ENCODE results near the gene SPNS2.

Gene SPNS2

GRCh38 chr17:4529533-4530152 is 31.0 kb downstream of the SPNS2 start:
- Mint-ChIP-seq H3K27me3 (peaks cover 49% of the 10 kb centered on the region), H3K4me3 (no peak overlapping the region), H3K4me1 (ENCODE audit: low read depth) (peaks cover 24% of the 10 kb centered on the region), H3K36me3 (ENCODE audit: low read depth) (no peaks in the 10 kb centered on the region), H3K9me3 (no peaks in the 10 kb centered on the region), H3K27ac (no peak overlapping the region)
- intact Hi-C loops (cut with micrococcal nuclease), result no loop called here

DNA sequence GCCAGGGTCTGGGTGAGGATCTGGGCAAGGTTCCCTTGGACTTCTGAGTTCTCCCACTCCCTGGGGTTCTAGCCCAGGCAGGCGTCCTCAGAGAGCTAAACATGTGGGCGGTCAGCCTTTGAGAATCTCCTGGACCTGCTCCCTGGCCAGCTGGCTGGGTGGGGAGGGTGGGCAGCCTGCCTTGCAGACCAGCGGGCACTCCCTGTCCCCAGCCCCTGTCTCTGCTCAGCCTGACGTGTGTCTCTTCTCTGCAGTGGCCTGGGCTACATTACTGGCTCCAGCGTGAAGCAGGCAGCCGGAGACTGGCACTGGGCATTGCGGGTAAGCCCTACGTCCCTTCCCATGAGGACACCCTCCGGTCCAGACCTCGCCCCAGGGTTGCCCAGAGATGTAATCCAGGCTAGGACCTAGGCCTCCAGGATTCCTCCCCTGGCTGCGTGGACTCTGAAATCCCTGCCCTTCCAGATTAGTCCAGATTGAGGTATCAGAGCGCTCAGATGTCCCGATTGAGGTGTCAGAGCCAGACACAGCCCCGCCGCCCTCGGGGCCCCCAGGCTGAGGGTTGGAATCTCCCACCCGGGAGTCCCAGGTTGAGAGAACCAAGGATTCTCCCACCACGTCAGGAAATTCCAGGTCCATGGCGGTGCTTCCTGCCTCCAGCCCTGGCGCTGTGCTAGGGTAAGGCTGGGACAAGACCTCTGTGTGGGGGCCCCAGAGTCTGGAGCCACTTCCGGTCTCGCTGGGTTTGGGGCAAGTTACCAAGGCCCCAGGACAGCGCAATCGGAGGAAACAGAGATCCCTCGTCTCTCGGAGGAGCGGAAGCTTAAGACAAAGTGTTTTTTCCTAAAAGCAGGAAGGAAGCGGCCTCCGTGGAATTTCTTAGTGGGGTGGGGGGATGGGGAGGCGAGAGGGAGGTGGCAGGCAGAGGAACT is 32.4 kb downstream of the SPNS2 start:
- Mint-ChIP-seq H3K4me3 (no peak overlapping the region), H3K27me3 (peaks cover 54% of the 10 kb centered on the region), H3K9me3 (no peaks in the 10 kb centered on the region), H3K36me3 (ENCODE audit: low read depth) (no peaks in the 10 kb centered on the region), H3K27ac (no peak overlapping the region), H3K4me1 (ENCODE audit: low read depth) (peaks cover 16% of the 10 kb centered on the region)
- intact Hi-C loops (cut with micrococcal nuclease), result no loop called here

DNA sequence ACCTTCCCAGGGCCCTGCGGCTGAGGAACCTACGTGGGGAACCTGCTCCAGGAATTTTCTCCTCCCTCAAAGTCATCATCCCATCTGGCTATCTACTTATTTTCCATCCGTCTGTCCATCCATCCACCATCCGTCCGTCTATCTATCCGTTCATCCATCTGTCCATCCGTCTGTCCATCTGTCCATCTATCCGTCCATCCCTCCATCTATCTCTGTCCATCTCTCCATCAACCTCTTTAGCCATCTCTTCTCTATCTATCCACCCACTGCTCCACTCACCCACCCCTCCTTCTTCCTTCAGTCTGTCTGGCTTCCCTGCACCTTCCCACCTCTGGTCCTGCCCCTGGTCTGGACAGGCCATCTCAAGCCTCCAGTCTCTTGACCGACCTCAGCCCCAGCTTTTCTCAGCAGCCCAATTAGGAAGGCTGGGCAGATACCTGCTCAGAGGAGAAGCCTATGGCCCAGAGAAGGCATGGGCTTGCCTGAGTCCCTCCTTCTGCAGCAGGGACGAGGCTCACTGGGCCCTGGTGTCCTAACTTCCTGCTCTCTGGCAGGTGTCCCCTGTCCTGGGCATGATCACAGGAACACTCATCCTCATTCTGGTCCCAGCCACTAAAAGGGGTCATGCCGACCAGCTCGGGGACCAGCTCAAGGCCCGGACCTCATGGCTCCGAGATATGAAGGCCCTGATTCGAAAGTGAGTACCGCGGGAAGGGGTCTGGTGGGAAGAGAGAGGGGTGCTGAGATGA is 33.5 kb downstream of the SPNS2 start:
- Mint-ChIP-seq H3K36me3 (ENCODE audit: low read depth) (no peaks in the 10 kb centered on the region), H3K4me3 (no peak overlapping the region), H3K27me3 (peaks cover 49% of the 10 kb centered on the region), H3K9me3 (no peaks in the 10 kb centered on the region), H3K27ac (no peak overlapping the region), H3K4me1 (ENCODE audit: low read depth) (peaks cover 24% of the 10 kb centered on the region)
- intact Hi-C loops (cut with micrococcal nuclease), result no loop called here

DNA sequence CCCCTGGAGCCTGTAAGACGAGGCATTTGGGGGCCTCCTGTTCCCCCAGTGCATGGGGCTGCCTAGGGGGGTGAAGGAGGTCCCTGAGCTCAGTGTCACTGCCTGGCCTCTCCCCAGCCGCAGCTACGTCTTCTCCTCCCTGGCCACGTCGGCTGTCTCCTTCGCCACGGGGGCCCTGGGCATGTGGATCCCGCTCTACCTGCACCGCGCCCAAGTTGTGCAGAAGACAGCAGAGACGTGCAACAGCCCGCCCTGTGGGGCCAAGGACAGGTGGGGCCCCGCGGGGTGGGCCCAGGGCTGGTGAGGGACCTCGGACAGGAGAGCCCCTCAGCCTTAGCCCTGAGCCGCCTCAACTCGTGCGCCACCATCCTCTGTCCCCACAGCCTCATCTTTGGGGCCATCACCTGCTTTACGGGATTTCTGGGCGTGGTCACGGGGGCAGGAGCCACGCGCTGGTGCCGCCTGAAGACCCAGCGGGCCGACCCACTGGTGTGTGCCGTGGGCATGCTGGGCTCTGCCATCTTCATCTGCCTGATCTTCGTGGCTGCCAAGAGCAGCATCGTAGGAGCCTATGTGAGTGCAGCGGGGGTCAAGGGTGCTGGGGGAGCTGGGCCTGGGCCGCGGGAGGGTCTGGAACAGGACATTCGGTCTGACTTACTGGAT is 34.3 kb downstream of the SPNS2 start:
- H3K27ac Mint-ChIP-seq, result peak overlapping the region; percentile 43
- peaks cover 46% of the 10 kb centered on the region for H3K27me3 Mint-ChIP-seq
- peaks cover 30% of the 10 kb centered on the region for H3K4me1 Mint-ChIP-seq (ENCODE audit: low read depth)
- H3K9me3 Mint-ChIP-seq, result no peaks in the 10 kb centered on the region
- intact Hi-C loops (cut with micrococcal nuclease), result no loop called here
- no peak overlapping the region for H3K4me3 Mint-ChIP-seq
- H3K36me3 Mint-ChIP-seq (ENCODE audit: low read depth), result peaks cover 7% of the 10 kb centered on the region

GRCh38 chr17:4533523-4534504 is 35.1 kb downstream of the SPNS2 start:
- Mint-ChIP-seq H3K4me3 (no peak overlapping the region), H3K9me3 (no peaks in the 10 kb centered on the region), H3K4me1 (ENCODE audit: low read depth) (peaks cover 30% of the 10 kb centered on the region), H3K27me3 (peaks cover 46% of the 10 kb centered on the region), H3K27ac (no peak overlapping the region), H3K36me3 (ENCODE audit: low read depth) (peaks cover 15% of the 10 kb centered on the region)
- intact Hi-C loops (cut with micrococcal nuclease), result no loop called here

DNA sequence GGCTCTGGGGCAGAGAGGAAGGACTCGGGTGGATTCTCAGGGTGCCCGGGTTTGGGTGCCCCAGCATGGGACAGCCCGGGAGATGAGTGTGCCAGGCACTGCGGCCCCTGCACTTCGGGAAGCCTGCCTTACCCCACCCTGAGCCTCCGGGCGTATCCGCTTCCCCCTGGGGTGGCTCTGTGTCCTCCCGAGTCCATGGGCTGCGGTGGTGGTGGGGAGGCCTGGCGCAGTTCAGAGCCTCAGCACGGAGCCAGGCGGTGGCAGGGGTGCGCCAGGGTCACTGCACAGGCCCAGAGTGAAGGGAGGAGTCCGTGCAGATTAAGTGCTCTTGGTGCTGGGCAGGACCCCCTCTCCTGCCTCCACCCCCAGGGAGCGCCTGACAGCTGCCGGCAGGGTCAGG is 35.8 kb downstream of the SPNS2 start:
- H3K9me3 Mint-ChIP-seq, result no peaks in the 10 kb centered on the region
- no peak overlapping the region for H3K27ac Mint-ChIP-seq
- intact Hi-C loops (cut with micrococcal nuclease), result no loop called here
- peaks cover 45% of the 10 kb centered on the region for H3K27me3 Mint-ChIP-seq
- no peak overlapping the region for H3K4me3 Mint-ChIP-seq
- peaks cover 22% of the 10 kb centered on the region for H3K36me3 Mint-ChIP-seq (ENCODE audit: low read depth)
- H3K4me1 Mint-ChIP-seq (ENCODE audit: low read depth), result peaks cover 30% of the 10 kb centered on the region

- no peak overlapping the region for H3K4me3 Mint-ChIP-seq
- H3K4me1 Mint-ChIP-seq (ENCODE audit: low read depth), result peaks cover 30% of the 10 kb centered on the region
- H3K27ac Mint-ChIP-seq, result no peak overlapping the region
- H3K36me3 Mint-ChIP-seq (ENCODE audit: low read depth), result peaks cover 28% of the 10 kb centered on the region
- intact Hi-C loops (cut with micrococcal nuclease), result no loop called here
- H3K9me3 Mint-ChIP-seq, result no peaks in the 10 kb centered on the region
- peaks cover 43% of the 10 kb centered on the region for H3K27me3 Mint-ChIP-seq
These were observed 36.4 kb downstream of the SPNS2 start for GRCh38 chr17:4534928-4535666.

DNA sequence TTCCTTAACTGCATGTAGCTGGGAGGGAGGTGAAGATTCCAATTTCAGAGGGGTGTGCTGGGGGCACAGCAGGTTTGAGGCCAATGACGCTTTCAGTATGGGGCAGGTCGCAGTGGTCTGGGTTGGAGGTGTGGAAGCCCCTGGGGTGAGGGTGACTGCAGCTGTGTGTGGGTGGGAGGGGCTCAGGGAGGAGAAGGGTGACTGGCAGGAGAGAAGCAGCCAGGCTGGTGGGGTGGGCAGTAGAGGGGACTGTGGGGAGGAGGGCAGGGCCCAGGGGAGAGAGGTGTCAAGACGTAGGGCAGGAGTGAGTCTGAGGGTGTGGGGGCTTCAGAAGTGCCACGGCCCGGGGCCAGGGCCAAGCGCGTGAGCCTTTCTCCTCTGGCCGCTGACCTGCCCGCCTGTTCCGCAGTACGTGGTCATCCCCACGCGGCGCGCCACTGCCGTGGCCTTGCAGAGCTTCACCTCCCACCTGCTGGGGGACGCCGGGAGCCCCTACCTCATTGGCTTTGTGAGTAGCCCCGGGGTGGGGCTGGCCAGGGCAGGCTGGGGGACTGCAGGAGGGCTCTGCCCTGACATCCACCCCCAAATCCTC is 37.1 kb downstream of the SPNS2 start:
- peaks cover 39% of the 10 kb centered on the region for H3K27me3 Mint-ChIP-seq
- H3K9me3 Mint-ChIP-seq, result no peaks in the 10 kb centered on the region
- intact Hi-C loops (cut with micrococcal nuclease), result no loop called here

DNA sequence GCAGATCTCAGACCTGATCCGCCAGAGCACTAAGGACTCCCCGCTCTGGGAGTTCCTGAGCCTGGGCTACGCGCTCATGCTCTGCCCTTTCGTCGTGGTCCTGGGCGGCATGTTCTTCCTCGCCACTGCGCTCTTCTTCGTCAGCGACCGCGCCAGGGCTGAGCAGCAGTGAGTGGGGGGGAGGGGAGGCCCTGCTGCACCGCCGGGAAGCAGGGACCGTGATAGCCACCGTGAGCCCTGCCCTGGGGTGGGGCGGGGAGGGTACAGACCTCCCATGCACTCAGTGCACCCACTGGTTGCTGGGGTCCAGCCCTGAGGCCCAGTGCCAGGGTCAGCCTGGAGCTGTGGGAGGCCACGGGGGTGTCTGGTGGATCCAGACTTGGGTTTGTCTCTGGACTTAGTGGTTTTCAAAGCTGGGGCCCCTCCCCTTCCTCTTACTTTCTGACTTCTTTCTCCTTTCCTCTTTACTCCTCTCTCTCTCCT is 37.6 kb downstream of the SPNS2 start:
- Mint-ChIP-seq H3K4me3 (peak overlapping the region; percentile 37), H3K27me3 (peaks cover 35% of the 10 kb centered on the region), H3K27ac (peak overlapping the region; percentile 44), H3K36me3 (ENCODE audit: low read depth) (peaks cover 40% of the 10 kb centered on the region), H3K4me1 (ENCODE audit: low read depth) (peaks cover 30% of the 10 kb centered on the region), H3K9me3 (no peaks in the 10 kb centered on the region)
- intact Hi-C loops (cut with micrococcal nuclease), result no loop called here

More for the DNA sequence above, 37.1 kb downstream of the SPNS2 start:
- peaks cover 30% of the 10 kb centered on the region for H3K4me1 Mint-ChIP-seq (ENCODE audit: low read depth)
- peaks cover 34% of the 10 kb centered on the region for H3K36me3 Mint-ChIP-seq (ENCODE audit: low read depth)
- H3K4me3 Mint-ChIP-seq, result no peak overlapping the region
- H3K27ac Mint-ChIP-seq, result no peak overlapping the region

DNA sequence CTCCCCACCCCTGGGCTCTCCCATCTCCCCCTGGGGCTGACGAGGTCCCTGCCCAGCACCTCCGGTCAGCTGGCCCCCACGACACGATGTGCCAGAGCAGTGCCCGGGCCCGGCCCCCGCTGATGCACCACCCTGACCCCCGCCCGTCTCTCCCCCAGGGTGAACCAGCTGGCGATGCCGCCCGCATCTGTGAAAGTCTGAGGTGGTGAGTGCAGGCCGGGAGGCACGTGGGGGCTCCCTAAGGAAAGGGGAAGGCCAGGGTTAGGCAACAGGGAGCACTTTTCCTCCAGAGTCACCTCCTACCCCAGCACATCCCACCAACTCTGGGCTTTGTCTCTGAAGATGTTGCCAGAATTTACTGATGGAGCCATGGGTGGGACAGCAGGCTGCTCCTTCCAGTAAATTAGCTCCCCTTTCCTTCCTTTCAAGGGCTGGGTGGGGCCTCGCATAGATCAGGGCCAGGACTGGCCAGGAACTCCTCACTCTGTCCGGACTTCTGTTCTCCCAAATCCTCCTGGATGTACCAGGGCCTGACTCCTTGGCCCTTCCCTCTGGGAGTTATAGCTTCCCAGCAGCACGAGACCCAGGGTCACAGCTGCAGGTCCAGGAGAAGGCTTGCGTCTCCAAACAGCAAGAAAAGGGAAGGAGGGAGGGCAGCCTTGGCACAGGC is 38.2 kb downstream of the SPNS2 start:
- peaks cover 28% of the 10 kb centered on the region for H3K4me1 Mint-ChIP-seq (ENCODE audit: low read depth)
- H3K4me3 Mint-ChIP-seq, result peak overlapping the region; percentile 37
- H3K9me3 Mint-ChIP-seq, result no peaks in the 10 kb centered on the region
- H3K27me3 Mint-ChIP-seq, result peaks cover 33% of the 10 kb centered on the region
- peaks cover 46% of the 10 kb centered on the region for H3K36me3 Mint-ChIP-seq (ENCODE audit: low read depth)
- H3K27ac Mint-ChIP-seq, result peak overlapping the region; percentile 44
- intact Hi-C loops (cut with micrococcal nuclease), result no loop called here

DNA sequence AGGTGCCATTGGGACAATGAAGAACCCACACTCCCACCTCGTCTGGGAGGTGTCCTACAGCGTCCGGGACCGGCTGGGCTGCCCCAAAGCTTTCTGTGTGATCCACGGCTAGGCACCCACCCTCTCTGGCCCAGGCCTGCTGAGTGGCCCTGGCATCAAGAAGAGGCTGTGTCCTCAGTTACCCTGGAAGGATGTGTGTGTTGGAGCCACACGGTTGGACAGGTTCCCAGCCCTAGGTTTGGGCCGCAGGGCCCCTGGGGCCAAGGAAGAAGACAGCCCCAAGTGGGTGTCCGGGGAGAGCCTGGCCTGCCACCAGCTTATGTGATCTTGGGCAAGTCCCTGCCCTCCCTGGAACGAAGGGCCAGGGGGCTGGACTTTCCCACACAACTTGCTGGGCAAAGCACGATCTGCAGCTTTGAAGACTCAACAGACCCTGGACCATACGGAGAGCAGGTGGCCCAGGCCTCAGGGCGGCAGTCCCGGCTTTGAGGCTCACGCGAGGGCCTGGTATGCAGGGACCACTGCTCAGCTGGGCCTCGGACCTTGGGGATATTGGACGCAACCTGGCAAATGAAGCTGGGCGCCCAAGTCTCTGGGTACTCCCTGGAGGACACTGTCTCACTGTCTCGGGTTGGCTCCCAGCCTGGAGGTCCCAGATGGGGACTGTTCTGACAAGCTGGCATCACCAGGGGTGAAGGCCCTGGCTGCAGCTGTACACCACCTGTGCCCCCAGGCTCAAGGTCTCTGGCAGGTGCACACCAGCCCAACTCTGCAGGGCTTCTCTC is 39.0 kb downstream of the SPNS2 start:
- intact Hi-C loops (cut with micrococcal nuclease), result no loop called here
- Mint-ChIP-seq H3K27me3 (peaks cover 28% of the 10 kb centered on the region), H3K27ac (peak overlapping the region; percentile 44), H3K36me3 (ENCODE audit: low read depth) (peaks cover 53% of the 10 kb centered on the region), H3K9me3 (no peaks in the 10 kb centered on the region), H3K4me1 (ENCODE audit: low read depth) (peaks cover 24% of the 10 kb centered on the region), H3K4me3 (no peak overlapping the region)
